CD14-positive monocyte (primary cell): ENCODE results near the gene TFPI2. TPM values are rescaled to one million over a fixed set of nuclear protein-coding genes. Genes with fewer than 3 reads are reported as not detected.

Source experiments
- DNase-seq, 3 donors: peaks; one replicate each; pipeline ENCODE4 v3.0.0-alpha.2; 2011 to 2022
- H2AFZ ChIP-seq: 2 replicates; pipeline ENCODE4 v1.6.0; 2012; ENCODE audit warnings: mild to moderate bottlenecking, low read depth, low read length, inconsistent platforms; ENCODE audit not compliant: insufficient read depth, poor library complexity, severe bottlenecking
- H3K27ac ChIP-seq, 2 donors: 1 replicate in 1 of 2; 2 replicates in 1 of 2; pipeline ENCODE4 v1.5.1; 2012 to 2013; ENCODE audit warnings: low read length in 2 of 2, control low read depth in 1 of 2, inconsistent platforms in 1 of 2, low read depth in 1 of 2, mild to moderate bottlenecking in 1 of 2
- H3K27me3 ChIP-seq, 2 donors: one replicate each; pipeline versions ENCODE4 v1.6.0 to v1.6.1; 2011 to 2013; ENCODE audit warnings: low read length in 2 of 2; ENCODE audit not compliant: control insufficient read depth in 2 of 2, insufficient read depth in 2 of 2
- H3K36me3 ChIP-seq, 2 donors: replicated peaks in 1 of 2; 1 replicate in 1 of 2; 2 replicates in 1 of 2; pipeline versions ENCODE4 v1.5.1 to v1.6.1; 2012 to 2013; ENCODE audit warnings: low read length in 2 of 2, control low read depth in 1 of 2, inconsistent platforms in 1 of 2, mild to moderate bottlenecking in 1 of 2; ENCODE audit not compliant: insufficient read depth in 2 of 2, control insufficient read depth in 1 of 2
- H3K4me1 ChIP-seq, 2 donors: 1 replicate in 1 of 2; 2 replicates in 1 of 2; pipeline versions ENCODE4 v1.5.1 to v1.6.1; 2012 to 2013; ENCODE audit warnings: low read length in 2 of 2, control low read depth in 1 of 2, inconsistent platforms in 1 of 2, mild to moderate bottlenecking in 1 of 2, moderate library complexity in 1 of 2; ENCODE audit not compliant: insufficient read depth in 2 of 2, control insufficient read depth in 1 of 2
- H3K4me2 ChIP-seq: replicated peaks from 2 replicates; pipeline ENCODE3; 2012; ENCODE audit warnings: low read length, moderate library complexity, mild to moderate bottlenecking; ENCODE audit not compliant: poor library complexity, severe bottlenecking; ENCODE audit errors: extremely low read depth
- H3K4me3 ChIP-seq, 3 experiments: fragments of 200-600 bp in 1 of 3; sonication (generic) in 1 of 3; replicated peaks in 1 of 3; 1 replicate in 2 of 3; 2 replicates in 1 of 3; pipeline ENCODE4 v1.5.1; 2011 to 2013; ENCODE audit warnings: low read length in 3 of 3, mild to moderate bottlenecking in 3 of 3, control low read depth in 2 of 3, low read depth in 2 of 3, inconsistent platforms in 1 of 3, moderate library complexity in 1 of 3
- H3K79me2 ChIP-seq: 2 replicates; pipeline ENCODE4 v1.6.0; 2012; ENCODE audit warnings: mild to moderate bottlenecking, control low read depth, inconsistent platforms, low read length, moderate library complexity; ENCODE audit not compliant: insufficient read depth
- H3K9ac ChIP-seq: 2 replicates; pipeline ENCODE4 v1.6.0; 2017; ENCODE audit warnings: low read length, mild to moderate bottlenecking; ENCODE audit not compliant: insufficient read depth, poor library complexity, severe bottlenecking
- H3K9me3 ChIP-seq, 2 donors: replicated peaks in 1 of 2; 1 replicate in 1 of 2; 2 replicates in 1 of 2; pipeline versions ENCODE4 v1.5.1 to v1.6.1; 2012 to 2013; ENCODE audit warnings: low read length in 2 of 2, control low read depth in 1 of 2; ENCODE audit not compliant: control insufficient read depth in 1 of 2, insufficient read depth in 1 of 2
- H4K20me1 ChIP-seq: 2 replicates; pipeline ENCODE4 v1.6.0; 2012; ENCODE audit warnings: mild to moderate bottlenecking, low read length, control low read depth, moderate library complexity; ENCODE audit not compliant: insufficient read depth
- H3K27ac Mint-ChIP-seq, 7 donors: one replicate each; pipeline ENCODE4 v1.8.0; 2020; ENCODE audit warnings: mild to moderate bottlenecking in 7 of 7, mixed read lengths in 7 of 7, moderate library complexity in 6 of 7, inconsistent platforms in 2 of 7
- H3K27me3 Mint-ChIP-seq, 3 donors: one replicate each; pipeline ENCODE4 v1.8.0; 2021 to 2022; ENCODE audit warnings: low read depth in 3 of 3, mild to moderate bottlenecking in 3 of 3, mixed read lengths in 3 of 3, moderate library complexity in 3 of 3, inconsistent platforms in 1 of 3
- H3K36me3 Mint-ChIP-seq, 2 donors: one replicate each; pipeline ENCODE4 v1.8.0; 2020; ENCODE audit warnings: mixed read lengths in 2 of 2, inconsistent platforms in 1 of 2, mild to moderate bottlenecking in 1 of 2
- H3K4me1 Mint-ChIP-seq: one replicate; pipeline ENCODE4 v1.8.0; 2020; ENCODE audit warnings: mild to moderate bottlenecking, mixed read lengths
- H3K4me3 Mint-ChIP-seq, 2 donors: one replicate each; pipeline ENCODE4 v1.8.0; 2020; ENCODE audit warnings: mild to moderate bottlenecking in 2 of 2, mixed read lengths in 2 of 2, moderate library complexity in 1 of 2
- H3K9me3 Mint-ChIP-seq, 7 donors: one replicate each; pipeline ENCODE4 v1.8.0; 2020 to 2022; ENCODE audit warnings: mixed read lengths in 7 of 7, mild to moderate bottlenecking in 6 of 7, moderate library complexity in 6 of 7, inconsistent platforms in 2 of 7
- CTCF ChIP-seq: fragments of 200-600 bp; IDR thresholded peaks from one replicate; pipeline ENCODE4 v1.8.0; 2022; ENCODE audit warnings: antibody characterized with exemption, mild to moderate bottlenecking
- WGBS: methylation state at CpG from one replicate; pipeline ENCODE4 v1.1.5; 2013; ENCODE audit warnings: missing lambda C conversion rate; ENCODE audit not compliant: insufficient coverage; 5-methylcytosine and 5-hydroxymethylcytosine counted together
- intact Hi-C, 2 donors: fragments of 100-400 bp; cut with micrococcal nuclease; formaldehyde crosslinking; loops; one replicate each; pipeline versions ENCODE4 v1.15.0 to v1.15.1; 2023
- polyA plus RNA-seq, 3 donors: library from polyadenylated mRNA; depleted of rRNA in 1 of 3; unstranded in 2 of 3; stranded (reverse) in 1 of 3; fragments of 300-500 nt in 2 of 3; fragments of >200 nt in 1 of 3; fragmentation: Illumina TruSeq in 2 of 3; gene quantifications; 1 replicate in 2 of 3; 2 replicates in 1 of 3; pipeline ENCODE4 v1.2.3, GENCODE V29; 2012 to 2021

TFPI2 gene
- polyA plus RNA-seq, 3 donors: not detected

GRCh38 chr7:93883917-93884345 lies 6.6 kb downstream of the TFPI2 start:
- no peak for DNase-seq
- no peak overlapping the region for H3K27ac Mint-ChIP-seq
- no peaks in the 10 kb centered on the region for H3K4me1 Mint-ChIP-seq
- no peaks in the 10 kb centered on the region for H3K36me3 Mint-ChIP-seq
- no peaks in the 10 kb centered on the region for H3K9me3 ChIP-seq
- intact Hi-C loops: no loop called here
- no peak overlapping the region for H3K4me3 Mint-ChIP-seq
- peaks cover 0 to 4% (median 0%) of the 10 kb centered on the region in 7 donors for H3K9me3 Mint-ChIP-seq
- H3K9ac ChIP-seq: no peak overlapping the region
- no peaks in the 10 kb centered on the region for H3K4me1 ChIP-seq
- no peak overlapping the region for H3K27ac ChIP-seq
- H3K27me3 Mint-ChIP-seq: peaks cover 8 to 14% (median 8%) of the 10 kb centered on the region in 3 donors
- no peak overlapping the region for H2AFZ ChIP-seq
- no peak overlapping the region for H3K4me2 ChIP-seq
- no peaks in the 10 kb centered on the region for H3K79me2 ChIP-seq
- H3K4me3 ChIP-seq: no peak overlapping the region
- H4K20me1 ChIP-seq: no peaks in the 10 kb centered on the region
- no peak for TF ChIP-seq CTCF
- H3K27me3 ChIP-seq: peaks cover 5 to 9% of the 10 kb centered on the region in 2 donors
- H3K36me3 ChIP-seq: no peaks in the 10 kb centered on the region

GRCh38 chr7:93883078-93883916 lies 7.3 kb downstream of the TFPI2 start:
- Histone ChIP-seq H3K9ac (no peak overlapping the region), H4K20me1 (no peaks in the 10 kb centered on the region), H2AFZ (no peak overlapping the region), H3K79me2 (no peaks in the 10 kb centered on the region), H3K4me3 (no peak overlapping the region), H3K27me3 (peaks cover 4 to 7% of the 10 kb centered on the region in 2 donors), H3K27ac (no peak overlapping the region), H3K9me3 (no peaks in the 10 kb centered on the region), H3K4me1 (no peaks in the 10 kb centered on the region), H3K36me3 (no peaks in the 10 kb centered on the region), H3K4me2 (no peak overlapping the region)
- peaks cover 0 to 6% (median 0%) of the 10 kb centered on the region in 7 donors for H3K9me3 Mint-ChIP-seq
- H3K27ac Mint-ChIP-seq: no peak overlapping the region
- no peak for DNase-seq
- H3K27me3 Mint-ChIP-seq: peaks cover 4 to 11% (median 7%) of the 10 kb centered on the region in 3 donors
- no peaks in the 10 kb centered on the region for H3K4me1 Mint-ChIP-seq
- H3K4me3 Mint-ChIP-seq: no peak overlapping the region
- no peaks in the 10 kb centered on the region for H3K36me3 Mint-ChIP-seq
- 85% methylated on average over 2 of the region's 3 CpGs for WGBS
- intact Hi-C loops: no loop called here
- TF ChIP-seq CTCF: no peak
